Activated CD4-positive, alpha-beta T cell treated with anti-CD3 and anti-CD28 coated beads, Interleukin-2, amount 10 ng/mL, durations not matched to agents 24 days and 14 days (primary cell): ENCODE results near the gene SLC5A4. TPM values are rescaled to one million over a fixed set of nuclear protein-coding genes. Genes with fewer than 3 reads are reported as not detected.

Source experiments
- DNase-seq: peaks from one replicate; pipeline ENCODE4 v3.0.0; 2022
- H3K27ac Mint-ChIP-seq: one replicate; pipeline ENCODE4 v1.8.0; 2022; ENCODE audit warnings: mild to moderate bottlenecking, mixed read lengths
- H3K27me3 Mint-ChIP-seq: one replicate; pipeline ENCODE4 v1.8.0; 2022; ENCODE audit warnings: mixed read lengths
- H3K36me3 Mint-ChIP-seq: one replicate; pipeline ENCODE4 v1.8.0; 2022; ENCODE audit warnings: low read depth, mild to moderate bottlenecking, mixed read lengths
- H3K4me1 Mint-ChIP-seq: one replicate; pipeline ENCODE4 v1.8.0; 2021; ENCODE audit warnings: mixed read lengths
- H3K4me3 Mint-ChIP-seq: one replicate; pipeline ENCODE4 v1.8.0; 2022; ENCODE audit warnings: mild to moderate bottlenecking, moderate library complexity, mixed read lengths
- H3K9me3 Mint-ChIP-seq: one replicate; pipeline ENCODE4 v1.8.0; 2021; ENCODE audit warnings: mixed read lengths
- intact Hi-C: fragments of 100-400 bp; cut with micrococcal nuclease; formaldehyde crosslinking; loops from one replicate; pipeline ENCODE4 v1.15.1; 2023
- total RNA-seq: library from RNA; stranded (reverse); gene quantifications from 2 replicates; pipeline ENCODE4 v1.2.3, GENCODE V29; 2022

Gene SLC5A4
- total RNA-seq, 1 donor from 2014 or later = not detected

- H3K27ac Mint-ChIP-seq = no peak overlapping the region
- no peaks in the 10 kb centered on the region for H3K4me1 Mint-ChIP-seq
- intact Hi-C loops = no loop called here
- H3K4me3 Mint-ChIP-seq = no peak overlapping the region
- H3K9me3 Mint-ChIP-seq = no peaks in the 10 kb centered on the region
- H3K36me3 Mint-ChIP-seq = no peaks in the 10 kb centered on the region
- H3K27me3 Mint-ChIP-seq = peaks cover 25% of the 10 kb centered on the region
- no peak for DNase-seq
Observed at GRCh38 chr22:32249231-32249630, 5.9 kb downstream of the SLC5A4 start.

GRCh38 chr22:32248276-32248675 is 6.9 kb downstream of the SLC5A4 start:
- Mint-ChIP-seq H3K27me3 (peaks cover 27% of the 10 kb centered on the region), H3K36me3 (no peaks in the 10 kb centered on the region), H3K27ac (no peak overlapping the region), H3K4me3 (no peak overlapping the region), H3K9me3 (no peaks in the 10 kb centered on the region), H3K4me1 (no peaks in the 10 kb centered on the region)
- intact Hi-C loops = no loop called here
- no peak for DNase-seq

- intact Hi-C loops = no loop called here
- DNase-seq = no peak
- H3K9me3 Mint-ChIP-seq = no peaks in the 10 kb centered on the region
- H3K27ac Mint-ChIP-seq = no peak overlapping the region
- peaks cover 25% of the 10 kb centered on the region for H3K27me3 Mint-ChIP-seq
- no peak overlapping the region for H3K4me3 Mint-ChIP-seq
- H3K36me3 Mint-ChIP-seq = no peaks in the 10 kb centered on the region
- no peaks in the 10 kb centered on the region for H3K4me1 Mint-ChIP-seq
Observed at GRCh38 chr22:32246166-32246565, 9.0 kb downstream of the SLC5A4 start.

- no peaks in the 10 kb centered on the region for H3K36me3 Mint-ChIP-seq
- no peak for DNase-seq
- no peaks in the 10 kb centered on the region for H3K4me1 Mint-ChIP-seq
- no peaks in the 10 kb centered on the region for H3K9me3 Mint-ChIP-seq
- no peak overlapping the region for H3K4me3 Mint-ChIP-seq
- H3K27me3 Mint-ChIP-seq = peaks cover 21% of the 10 kb centered on the region
- intact Hi-C loops = no loop called here
- H3K27ac Mint-ChIP-seq = no peak overlapping the region
Observed at GRCh38 chr22:32245042-32245441, 10.1 kb downstream of the SLC5A4 start.

- no peaks in the 10 kb centered on the region for H3K4me1 Mint-ChIP-seq
- H3K27ac Mint-ChIP-seq = no peak overlapping the region
- H3K36me3 Mint-ChIP-seq = no peaks in the 10 kb centered on the region
- DNase-seq = no peak
- H3K4me3 Mint-ChIP-seq = no peak overlapping the region
- H3K27me3 Mint-ChIP-seq = peaks cover 17% of the 10 kb centered on the region
- no peaks in the 10 kb centered on the region for H3K9me3 Mint-ChIP-seq
- intact Hi-C loops = no loop called here
Observed at GRCh38 chr22:32244547-32244946, 10.6 kb downstream of the SLC5A4 start.

GRCh38 chr22:32240461-32240860 is 14.7 kb downstream of the SLC5A4 start:
- no peak overlapping the region for H3K4me3 Mint-ChIP-seq
- intact Hi-C loops = no loop called here
- DNase-seq = no peak
- H3K36me3 Mint-ChIP-seq = no peaks in the 10 kb centered on the region
- H3K9me3 Mint-ChIP-seq = no peaks in the 10 kb centered on the region
- H3K27me3 Mint-ChIP-seq = peaks cover 17% of the 10 kb centered on the region
- H3K4me1 Mint-ChIP-seq = no peaks in the 10 kb centered on the region
- H3K27ac Mint-ChIP-seq = no peak overlapping the region

GRCh38 chr22:32237906-32238305 is 17.2 kb downstream of the SLC5A4 start:
- Mint-ChIP-seq H3K4me1 (no peaks in the 10 kb centered on the region), H3K9me3 (no peaks in the 10 kb centered on the region), H3K36me3 (no peaks in the 10 kb centered on the region), H3K4me3 (no peak overlapping the region), H3K27ac (no peak overlapping the region), H3K27me3 (peaks cover 24% of the 10 kb centered on the region)
- DNase-seq = no peak
- intact Hi-C loops = no loop called here

GRCh38 chr22:32236970-32237369 is 18.2 kb downstream of the SLC5A4 start:
- intact Hi-C loops = no loop called here
- DNase-seq = no peak

GRCh38 chr22:32233091-32233490 is 22.1 kb downstream of the SLC5A4 start:
- Mint-ChIP-seq H3K27ac (no peak overlapping the region), H3K4me3 (no peak overlapping the region), H3K4me1 (no peaks in the 10 kb centered on the region), H3K27me3 (peaks cover 24% of the 10 kb centered on the region), H3K9me3 (no peaks in the 10 kb centered on the region), H3K36me3 (no peaks in the 10 kb centered on the region)
- intact Hi-C loops = no loop called here
- DNase-seq = no peak

More at GRCh38 chr22:32236970-32237369, 18.2 kb downstream of the SLC5A4 start:
- Mint-ChIP-seq H3K4me3 (no peak overlapping the region), H3K27me3 (peaks cover 26% of the 10 kb centered on the region), H3K36me3 (no peaks in the 10 kb centered on the region), H3K27ac (no peak overlapping the region), H3K9me3 (no peaks in the 10 kb centered on the region), H3K4me1 (no peaks in the 10 kb centered on the region)

GRCh38 chr22:32232191-32232830 is 22.8 kb downstream of the SLC5A4 start:
- Mint-ChIP-seq H3K9me3 (no peaks in the 10 kb centered on the region), H3K4me3 (no peak overlapping the region), H3K27ac (no peak overlapping the region), H3K27me3 (peaks cover 21% of the 10 kb centered on the region), H3K4me1 (no peaks in the 10 kb centered on the region), H3K36me3 (no peaks in the 10 kb centered on the region)
- intact Hi-C loops = no loop called here
- DNase-seq = no peak

GRCh38 chr22:32226326-32227104 is 28.6 kb downstream of the SLC5A4 start:
- Mint-ChIP-seq H3K9me3 (no peaks in the 10 kb centered on the region), H3K4me1 (peaks cover 3% of the 10 kb centered on the region), H3K36me3 (no peaks in the 10 kb centered on the region), H3K27me3 (peaks cover 22% of the 10 kb centered on the region), H3K27ac (no peak overlapping the region), H3K4me3 (no peak overlapping the region)
- no peak for DNase-seq
- intact Hi-C loops = no loop called here

- H3K9me3 Mint-ChIP-seq = no peaks in the 10 kb centered on the region
- no peak overlapping the region for H3K4me3 Mint-ChIP-seq
- no peaks in the 10 kb centered on the region for H3K36me3 Mint-ChIP-seq
- intact Hi-C loops = no loop called here
- H3K4me1 Mint-ChIP-seq = peaks cover 3% of the 10 kb centered on the region
- H3K27ac Mint-ChIP-seq = no peak overlapping the region
- peaks cover 37% of the 10 kb centered on the region for H3K27me3 Mint-ChIP-seq
- no peak for DNase-seq
Observed at GRCh38 chr22:32222991-32223390, 32.2 kb downstream of the SLC5A4 start.

- Mint-ChIP-seq H3K4me3 (no peak overlapping the region), H3K36me3 (no peaks in the 10 kb centered on the region), H3K27ac (no peak overlapping the region), H3K27me3 (peaks cover 36% of the 10 kb centered on the region), H3K4me1 (no peaks in the 10 kb centered on the region), H3K9me3 (no peaks in the 10 kb centered on the region)
- no peak for DNase-seq
- intact Hi-C loops = no loop called here
Observed at GRCh38 chr22:32219026-32219425, 36.1 kb downstream of the SLC5A4 start.

- DNase-seq = peak; percentile 53
- no peak overlapping the region for H3K27ac Mint-ChIP-seq
- peaks cover 34% of the 10 kb centered on the region for H3K27me3 Mint-ChIP-seq
- no peak overlapping the region for H3K4me3 Mint-ChIP-seq
- H3K36me3 Mint-ChIP-seq = no peaks in the 10 kb centered on the region
- intact Hi-C loops = no loop called here
- H3K4me1 Mint-ChIP-seq = no peaks in the 10 kb centered on the region
- no peaks in the 10 kb centered on the region for H3K9me3 Mint-ChIP-seq
Observed at GRCh38 chr22:32218470-32218869, 36.7 kb downstream of the SLC5A4 start.
